H1 (cell line): ENCODE data around the gene RTN4. TPM values are rescaled to one million over a fixed set of nuclear protein-coding genes. Genes with fewer than 3 reads are reported as not detected.

Source experiments
- CTCF ChIA-PET: fragments of 300-600 bp; sonication (Branson Sonifier 250); formaldehyde crosslinking; loops from one replicate; lab custom pipeline; 2021; ENCODE audit not compliant: partially characterized antibody; lab: Charles Lee
- POLR2A ChIA-PET: fragments of 300-600 bp; sonication (Branson Sonifier 250); formaldehyde crosslinking; loops from one replicate; lab custom pipeline; 2021; ENCODE audit warnings: inconsistent platforms; ENCODE audit not compliant: partially characterized antibody; lab: Charles Lee
- DNase-seq, 2 experiments: peaks; one replicate each; pipeline versions ENCODE4 v3.0.0 to v3.0.0-alpha.2; 2010 to 2022; ENCODE audit warnings: low spot score in 2 of 2, low read depth in 1 of 2, mixed read lengths in 1 of 2
- FAIRE-seq: peaks from 2 replicates; lab custom pipeline; 2011; peaks lifted over from hg19 to GRCh38; lab: Jason Lieb, UNC
- H2AFZ ChIP-seq: 2 replicates; pipeline ENCODE4 v1.8.1; 2012; ENCODE audit warnings: low read length, inconsistent platforms
- H2AK5ac ChIP-seq: 2 replicates; pipeline ENCODE4 v1.6.1; 2013; ENCODE audit warnings: low read depth, low read length
- H2BK120ac ChIP-seq: replicated peaks from 2 replicates; pipeline ENCODE3; 2013; ENCODE audit warnings: low read depth, low read length, inconsistent platforms
- H2BK12ac ChIP-seq: 2 replicates; pipeline ENCODE4 v1.6.1; 2013; ENCODE audit warnings: low read depth, low read length
- H2BK15ac ChIP-seq: 2 replicates; pipeline ENCODE4 v1.6.1; 2013; ENCODE audit warnings: low read length
- H2BK20ac ChIP-seq: 2 replicates; pipeline ENCODE4 v1.6.1; 2013; ENCODE audit warnings: low read length
- H2BK5ac ChIP-seq: 2 replicates; pipeline ENCODE4 v1.6.1; 2013; ENCODE audit warnings: low read depth, low read length
- H3K14ac ChIP-seq: 2 replicates; pipeline ENCODE4 v1.6.1; 2013; ENCODE audit warnings: inconsistent platforms; ENCODE audit not compliant: insufficient read length
- H3K18ac ChIP-seq: 2 replicates; pipeline ENCODE4 v1.6.1; 2013; ENCODE audit warnings: low read length; ENCODE audit errors: extremely low read depth
- H3K23ac ChIP-seq: 2 replicates; pipeline ENCODE4 v1.6.1; 2013; ENCODE audit warnings: inconsistent platforms; ENCODE audit not compliant: insufficient read length
- H3K23me2 ChIP-seq: 2 replicates; pipeline ENCODE4 v1.6.1; 2013; ENCODE audit warnings: low read depth, low read length
- H3K27ac ChIP-seq: 2 replicates; pipeline ENCODE4 v1.6.1; 2011; ENCODE audit warnings: low read depth, low read length, inconsistent platforms
- H3K27me3 ChIP-seq, 4 experiments: replicated peaks in 1 of 4; 1 replicate in 1 of 4; 2 replicates in 3 of 4; pipeline versions ENCODE4 v1.6.1 to v1.8.1; 2011 to 2013; ENCODE audit warnings: low read length in 3 of 4, mild to moderate bottlenecking in 3 of 4, inconsistent platforms in 2 of 4, mixed read lengths in 2 of 4, moderate library complexity in 1 of 4; ENCODE audit not compliant: control insufficient read depth in 3 of 4, insufficient read depth in 3 of 4; ENCODE audit errors: extremely low read depth in 1 of 4
- H3K36me3 ChIP-seq, 4 experiments: 2 replicates each; pipeline versions ENCODE4 v1.6.1 to v1.8.1; 2011 to 2013; ENCODE audit warnings: mild to moderate bottlenecking in 4 of 4, low read length in 3 of 4, moderate library complexity in 2 of 4, control low read depth in 1 of 4, inconsistent platforms in 1 of 4; ENCODE audit not compliant: insufficient read depth in 4 of 4, control insufficient read depth in 2 of 4
- H3K4ac ChIP-seq: replicated peaks from 2 replicates; pipeline ENCODE3; 2013; ENCODE audit warnings: low read length, low read depth, mixed read lengths, inconsistent platforms; ENCODE audit not compliant: insufficient read length
- H3K4me1 ChIP-seq, 4 experiments: replicated peaks in 1 of 4; 1 replicate in 1 of 4; 2 replicates in 3 of 4; pipeline versions ENCODE4 v1.6.1 to v1.8.1; 2011 to 2013; ENCODE audit warnings: low read length in 3 of 4, inconsistent platforms in 2 of 4, mixed read lengths in 1 of 4; ENCODE audit not compliant: insufficient read depth in 4 of 4, control insufficient read depth in 3 of 4
- H3K4me2 ChIP-seq, 2 experiments: 2 replicates each; pipeline versions ENCODE4 v1.6.1 to v1.8.1; 2011 to 2013; ENCODE audit warnings: low read depth in 2 of 2, low read length in 2 of 2, control low read depth in 1 of 2, inconsistent platforms in 1 of 2, mild to moderate bottlenecking in 1 of 2; ENCODE audit not compliant: insufficient read depth in 1 of 2
- H3K4me3 ChIP-seq, 4 experiments: fragments of 200-600, 300-600 bp in 1 of 4; sonication (generic), shearing (Covaris generic), sonication (Bioruptor Twin) in 1 of 4; 2 replicates each; pipeline versions ENCODE4 v1.5.1 to v1.8.1; 2011 to 2016; ENCODE audit warnings: low read length in 4 of 4, low read depth in 3 of 4, control low read depth in 2 of 4, inconsistent platforms in 2 of 4, mild to moderate bottlenecking in 2 of 4, mixed read lengths in 1 of 4, moderate library complexity in 1 of 4; ENCODE audit not compliant: insufficient read depth in 2 of 4; ENCODE audit errors: extremely low read depth in 1 of 4
- H3K56ac ChIP-seq: replicated peaks from 2 replicates; pipeline ENCODE3; 2013; ENCODE audit warnings: low read depth, mild to moderate bottlenecking, mixed read lengths, low read length, inconsistent platforms; ENCODE audit not compliant: insufficient read length
- H3K79me1 ChIP-seq: 2 replicates; pipeline ENCODE4 v1.6.1; 2013; ENCODE audit warnings: low read depth, low read length, control low read depth
- H3K79me2 ChIP-seq, 2 experiments: 2 replicates each; pipeline versions ENCODE4 v1.6.1 to v1.8.1; 2012 to 2013; ENCODE audit warnings: low read length in 2 of 2, mild to moderate bottlenecking in 2 of 2, inconsistent platforms in 1 of 2; ENCODE audit not compliant: insufficient read depth in 2 of 2, control insufficient read depth in 1 of 2
- H3K9ac ChIP-seq, 4 experiments: replicated peaks in 1 of 4; 1 replicate in 1 of 4; 2 replicates in 3 of 4; pipeline versions ENCODE4 v1.6.1 to v1.8.1; 2011 to 2013; ENCODE audit warnings: low read depth in 3 of 4, low read length in 3 of 4, control low read depth in 2 of 4, mild to moderate bottlenecking in 2 of 4, moderate library complexity in 2 of 4, inconsistent platforms in 1 of 4; ENCODE audit errors: extremely low read depth in 1 of 4
- H3K9me3 ChIP-seq, 2 experiments: 2 replicates each; pipeline versions ENCODE4 v1.6.1 to v1.8.1; 2012 to 2013; ENCODE audit warnings: mild to moderate bottlenecking in 2 of 2, moderate library complexity in 2 of 2, control low read depth in 1 of 2, inconsistent platforms in 1 of 2, low read depth in 1 of 2, low read length in 1 of 2, mixed read lengths in 1 of 2; ENCODE audit not compliant: insufficient read depth in 2 of 2
- H4K20me1 ChIP-seq, 2 experiments: replicated peaks in 1 of 2; 2 replicates each; pipeline versions ENCODE3 to v1.8.1; 2011 to 2013; ENCODE audit warnings: inconsistent platforms in 2 of 2, low read length in 2 of 2, mild to moderate bottlenecking in 1 of 2; ENCODE audit not compliant: insufficient read depth in 2 of 2, control insufficient read depth in 1 of 2
- H4K5ac ChIP-seq: 2 replicates; pipeline ENCODE4 v1.6.1; 2013; ENCODE audit warnings: low read length, low read depth, mixed read lengths, inconsistent platforms; ENCODE audit not compliant: insufficient read length
- H4K8ac ChIP-seq: 2 replicates; pipeline ENCODE4 v1.8.0; 2013; ENCODE audit warnings: mild to moderate bottlenecking, moderate library complexity, low read length, inconsistent platforms; ENCODE audit not compliant: insufficient read depth; ENCODE audit errors: extremely low read depth
- H4K91ac ChIP-seq: replicated peaks from 2 replicates; pipeline ENCODE3; 2013; ENCODE audit warnings: low read length, mixed read lengths, inconsistent platforms; ENCODE audit not compliant: insufficient read length
- ASH2L ChIP-seq: fragments of 200-600, 300-600 bp; sonication (generic); IDR thresholded peaks from one replicate; pipeline ENCODE4 v1.7.1; 2017; ENCODE audit warnings: low read length
- CBX8 ChIP-seq: fragments of 300-800, 300-1000 bp; sonication (generic); IDR thresholded peaks from 2 replicates; pipeline ENCODE4 v1.7.1; 2016; ENCODE audit warnings: low read depth, low read length, borderline replicate concordance
- NANOG ChIP-seq: IDR thresholded peaks from 2 replicates; pipeline ENCODE4 v1.6.1; 2011; ENCODE audit warnings: low read length, low read depth, mild to moderate bottlenecking, inconsistent platforms; ENCODE audit not compliant: insufficient read depth, poor library complexity, severe bottlenecking
- POLR2AphosphoS5 ChIP-seq: IDR thresholded peaks from 2 replicates; pipeline ENCODE4 v1.6.1; 2011; ENCODE audit warnings: low read depth, low read length
- RBBP5 ChIP-seq: IDR thresholded peaks from 2 replicates; pipeline ENCODE4 v1.7.1; 2012; ENCODE audit warnings: low read depth, mild to moderate bottlenecking, inconsistent platforms, low read length, moderate library complexity, borderline replicate concordance
- SIN3A ChIP-seq, 2 experiments: IDR thresholded peaks in 1 of 2; conservative IDR thresholded peaks in 1 of 2; 2 replicates each; pipeline ENCODE4 v1.6.1; 2011 to 2012; ENCODE audit warnings: low read length in 2 of 2, improper control_type of control experiment in 1 of 2, low read depth in 1 of 2, mild to moderate bottlenecking in 1 of 2
- SUZ12 ChIP-seq: fragments of 200-600 bp; sonication (generic); IDR thresholded peaks from 2 replicates; pipeline ENCODE4 v1.6.1; 2012; ENCODE audit warnings: mild to moderate bottlenecking, inconsistent platforms, low read length, moderate library complexity, mixed read lengths
- YY1 ChIP-seq: IDR thresholded peaks from 2 replicates; pipeline ENCODE4 v1.6.1; 2011; ENCODE audit warnings: low read depth, mild to moderate bottlenecking, low read length
- WGBS, 2 experiments: shearing (Covaris generic) in 1 of 2; methylation state at CpG; one replicate each; pipeline versions ENCODE4 v1.1.6 to v1.1.7; 2013 to 2015; ENCODE audit warnings: low lambda C conversion rate in 2 of 2, mixed read lengths in 2 of 2, inconsistent platforms in 1 of 2, low coverage in 1 of 2, missing lambda C conversion rate in 1 of 2; ENCODE audit not compliant: insufficient replicate concordance in 2 of 2, insufficient coverage in 1 of 2, insufficient read length in 1 of 2; ENCODE audit errors: extremely low coverage in 1 of 2, missing lambda C conversion rate in 1 of 2; 5-methylcytosine and 5-hydroxymethylcytosine counted together
- polyA plus RNA-seq, 7 experiments: library from polyadenylated mRNA; depleted of rRNA in 3 of 7; stranded (reverse) in 5 of 7; unstranded in 2 of 7; fragments of >200 nt in 5 of 7; fragments of 200-250 nt in 2 of 7; gene quantifications; 1 replicate in 5 of 7; 2 replicates in 1 of 7; 4 replicates in 1 of 7; pipeline versions ENCODE4 v1.2.1 to v1.2.3, GENCODE V29; 2011 to 2013; ENCODE audit warnings: missing spikeins in 2 of 7, mixed read lengths in 2 of 7
- total RNA-seq: library from RNA; stranded (reverse); fragmentation: NEBNext Ultra II Directional; extraction: Animal tissue kit (Norgen Biotek cat#: 25700); gene quantifications from 2 replicates; pipeline ENCODE4 v1.2.1, GENCODE V29; 2021
- TF ChIP-seq, protein P1 (sequence below): IDR thresholded peaks from 2 replicates; pipeline ENCODE4 v1.6.1; 2012; ENCODE audit warnings: inconsistent platforms

The RTN4 gene
- total and polyA plus RNA-seq, 2 of the 8 experiments (the other 6 are each of a cell fraction or from before 2014, with no cell fraction given), result 179 to 242 TPM

DNA sequence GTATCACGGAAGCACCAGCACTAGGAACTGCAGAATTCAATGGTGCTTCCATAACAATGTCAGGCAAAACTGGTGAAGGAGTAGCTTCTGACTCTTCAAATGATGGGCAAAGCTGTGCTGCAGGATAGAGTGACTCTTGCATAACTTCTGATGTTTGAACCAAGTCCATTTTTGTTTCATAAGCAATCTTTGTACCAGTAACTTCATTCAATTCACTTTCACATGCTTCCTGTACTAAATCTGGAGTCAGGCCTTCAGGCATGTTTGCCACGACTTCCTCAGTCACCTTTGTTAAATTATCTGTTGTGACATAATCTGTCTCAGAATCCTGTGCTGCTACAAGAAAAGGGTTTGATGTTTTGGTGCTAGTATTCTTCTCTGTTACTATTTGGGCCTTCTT is 24.0 kb downstream of the RTN4 start:
- 62% methylated on average over 2 of the region's 2 CpGs; no CpG with 5 or more reads in 1 of the 2 experiments for WGBS, 2 experiments
- H3K36me3 ChIP-seq, result no peaks in the 10 kb centered on the region; a peak in 1 of 8 replicates
- no peak for DNase-seq
- H3K4me1 ChIP-seq, result peaks cover 0 to 28% (median 21%) of the 10 kb centered on the region in 4 experiments; a peak in 5 of 7 replicates
- CTCF ChIA-PET, result interaction anchor here (0.9 to 2.2 kb wide), 3 partner anchors 12 to 88 kb away, joined by 3 to 15 read pairs (median 4); no protein-coding TSS in a partner anchor
- H2BK120ac ChIP-seq, result no peak overlapping the region
- H2AK5ac ChIP-seq, result no peak overlapping the region
- no peak for FAIRE-seq
- peaks cover 3% of the 10 kb centered on the region; the same call in 1 of the 2 replicates for H3K79me1 ChIP-seq
- no peak for TF ChIP-seq SUZ12
- TF ChIP-seq CBX8, result no peak
- TF ChIP-seq RBBP5, result no peak
- TF ChIP-seq POLR2AphosphoS5, result no peak
- no peak for TF ChIP-seq ASH2L
- no peak for TF ChIP-seq NANOG
- TF ChIP-seq, protein P1, sequence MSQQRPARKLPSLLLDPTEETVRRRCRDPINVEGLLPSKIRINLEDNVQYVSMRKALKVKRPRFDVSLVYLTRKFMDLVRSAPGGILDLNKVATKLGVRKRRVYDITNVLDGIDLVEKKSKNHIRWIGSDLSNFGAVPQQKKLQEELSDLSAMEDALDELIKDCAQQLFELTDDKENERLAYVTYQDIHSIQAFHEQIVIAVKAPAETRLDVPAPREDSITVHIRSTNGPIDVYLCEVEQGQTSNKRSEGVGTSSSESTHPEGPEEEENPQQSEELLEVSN, result no peak
- no peak for TF ChIP-seq YY1
- TF ChIP-seq SIN3A (conservative IDR thresholded peaks at IDR 0.05 in 1 of 2, IDR thresholded peaks at IDR 0.05 in 1 of 2; ENCODE audit: low read depth in 1 of 2, low read length in 2 of 2), result no peak
- H3K79me2 ChIP-seq, result peaks cover 34 to 100% of the 10 kb centered on the region in 2 experiments
- H3K27me3 ChIP-seq, result no peaks in the 10 kb centered on the region
- no peak overlapping the region for H2BK15ac ChIP-seq
- no peak overlapping the region for H3K27ac ChIP-seq
- no peaks in the 10 kb centered on the region for H3K9me3 ChIP-seq
- no peak overlapping the region for H4K5ac ChIP-seq
- H3K56ac ChIP-seq, result no peak overlapping the region
- POLR2A ChIA-PET, result interaction anchor here (1.3 to 1.7 kb wide), 3 partner anchors 11 to 24 kb away, joined by 3 to 6 read pairs (median 4); partner anchors contain the start of gene RTN4
- no peak overlapping the region for H4K8ac ChIP-seq
- no peak overlapping the region for H3K23ac ChIP-seq
- H4K91ac ChIP-seq, result no peak overlapping the region
- H2BK12ac ChIP-seq, result no peak overlapping the region
- no peak overlapping the region for H3K4me2 ChIP-seq
- H3K23me2 ChIP-seq, result peaks cover 3% of the 10 kb centered on the region; the same call in 1 of the 2 replicates
- no peak overlapping the region for H3K4ac ChIP-seq
- H3K4me3 ChIP-seq, result no peak overlapping the region
- H3K9ac ChIP-seq, result no peak overlapping the region
- H3K18ac ChIP-seq, result no peak overlapping the region
- peaks cover 20 to 28% of the 10 kb centered on the region in 2 experiments for H4K20me1 ChIP-seq
- H3K14ac ChIP-seq, result no peak overlapping the region
- no peak overlapping the region for H2BK5ac ChIP-seq
- H2BK20ac ChIP-seq, result no peak overlapping the region
- H2AFZ ChIP-seq, result no peak overlapping the region
